Fibroblast of mammary gland (primary cell): ENCODE results near the gene ACADSB.

Experiments used
- DNase-seq: peaks from one replicate; pipeline ENCODE4 v3.0.0-alpha.2; 2010; ENCODE audit warnings: low read depth
- H3K4me3 ChIP-seq: 2 replicates; pipeline ENCODE4 v1.5.1; 2011; ENCODE audit warnings: low read depth, mild to moderate bottlenecking, low read length, moderate library complexity; ENCODE audit not compliant: control insufficient read depth
- CTCF ChIP-seq: conservative IDR thresholded peaks from 2 replicates; pipeline ENCODE4 v1.5.1; 2011; ENCODE audit warnings: low read depth, low read length, inconsistent platforms; ENCODE audit not compliant: control insufficient read depth, insufficient read depth

The ACADSB gene

GRCh38 chr10:123083811-123084210 lies 75.0 kb downstream of the ACADSB start:
- H3K4me3 ChIP-seq = no peak overlapping the region
- no peak for TF ChIP-seq CTCF
- no peak for DNase-seq

- H3K4me3 ChIP-seq = no peak overlapping the region
- no peak for TF ChIP-seq CTCF
- DNase-seq = no peak
Measured at GRCh38 chr10:123086281-123086680, 77.5 kb downstream of the ACADSB start.

GRCh38 chr10:123087348-123087747 lies 78.5 kb downstream of the ACADSB start:
- DNase-seq = no peak
- no peak for TF ChIP-seq CTCF
- H3K4me3 ChIP-seq = no peak overlapping the region

GRCh38 chr10:123087786-123088185 lies 79.0 kb downstream of the ACADSB start:
- no peak overlapping the region for H3K4me3 ChIP-seq
- DNase-seq = no peak
- TF ChIP-seq CTCF = no peak

- no peak for DNase-seq
- TF ChIP-seq CTCF = no peak
- no peak overlapping the region for H3K4me3 ChIP-seq
Measured at GRCh38 chr10:123092635-123093414, 84.0 kb downstream of the ACADSB start.

- H3K4me3 ChIP-seq = no peak overlapping the region
- DNase-seq = no peak
- no peak for TF ChIP-seq CTCF
Measured at GRCh38 chr10:123093489-123093888, 84.7 kb downstream of the ACADSB start.

- no peak for DNase-seq
- no peak overlapping the region for H3K4me3 ChIP-seq
- TF ChIP-seq CTCF = no peak
Measured at GRCh38 chr10:123096452-123096851, 87.6 kb downstream of the ACADSB start.
